ENCODE data around the gene PTBP1.

The PTBP1 gene

GRCh38 chr19:803686-804418 lies 6.6 kb downstream of the PTBP1 start:
- no peak for DNase-seq (ENCODE audit: low read depth)
- no peak overlapping the region for H3K4me3 ChIP-seq (ENCODE audit: low read depth, low read length)
- in situ Hi-C loops (cut with HindIII; ENCODE audit: low sequenced_read_pairs), result no loop called here
- no peak for TF ChIP-seq CTCF (IDR thresholded peaks at IDR 0.05; ENCODE audit: low read depth, low read length, missing control alignments)

DNA sequence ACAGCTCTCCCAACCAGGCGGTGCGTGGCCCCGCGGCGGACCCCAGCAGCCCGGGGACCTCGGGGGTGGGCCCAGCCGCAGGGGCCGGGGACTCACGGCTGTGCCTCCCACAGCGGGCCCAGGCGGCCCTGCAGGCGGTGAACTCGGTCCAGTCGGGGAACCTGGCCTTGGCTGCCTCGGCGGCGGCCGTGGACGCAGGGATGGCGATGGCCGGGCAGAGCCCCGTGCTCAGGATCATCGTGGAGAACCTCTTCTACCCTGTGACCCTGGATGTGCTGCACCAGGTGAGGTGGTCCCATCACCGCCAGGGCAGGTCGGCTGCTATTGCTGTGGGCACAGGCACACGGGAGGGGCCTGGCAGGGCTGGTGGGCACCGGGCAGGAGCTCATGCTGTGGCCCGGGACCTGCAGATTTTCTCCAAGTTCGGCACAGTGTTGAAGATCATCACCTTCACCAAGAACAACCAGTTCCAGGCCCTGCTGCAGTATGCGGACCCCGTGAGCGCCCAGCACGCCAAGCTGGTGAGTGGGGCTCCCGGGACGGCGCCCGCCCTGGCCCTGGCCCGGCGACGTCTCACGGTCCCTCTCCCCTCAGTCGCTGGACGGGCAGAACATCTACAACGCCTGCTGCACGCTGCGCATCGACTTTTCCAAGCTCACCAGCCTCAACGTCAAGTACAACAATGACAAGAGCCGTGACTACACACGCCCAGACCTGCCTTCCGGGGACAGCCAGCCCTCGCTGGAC lies 7.3 kb downstream of the PTBP1 start:
- no peak for DNase-seq (ENCODE audit: low read depth)
- in situ Hi-C loops (cut with HindIII; ENCODE audit: low sequenced_read_pairs), result no loop called here
- no peak overlapping the region for H3K4me3 ChIP-seq (ENCODE audit: low read depth, low read length)
- no peak for TF ChIP-seq CTCF (IDR thresholded peaks at IDR 0.05; ENCODE audit: low read depth, low read length, missing control alignments)

DNA sequence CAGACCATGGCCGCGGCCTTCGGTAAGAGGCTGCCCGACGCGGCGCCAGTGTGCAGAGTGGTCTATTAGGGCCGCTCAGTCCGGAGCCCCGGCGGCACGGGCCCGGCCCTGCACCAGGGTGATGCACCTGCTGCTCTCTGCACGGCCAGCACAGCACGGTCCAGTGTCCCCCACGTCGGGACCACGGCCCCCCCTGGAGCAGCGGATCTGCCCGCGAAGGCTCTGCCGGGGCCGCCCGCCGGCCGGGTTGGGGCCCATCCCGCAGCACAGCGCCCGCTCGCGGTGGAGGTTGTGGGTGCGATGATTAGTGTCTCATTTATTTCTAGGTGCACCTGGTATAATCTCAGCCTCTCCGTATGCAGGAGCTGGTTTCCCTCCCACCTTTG lies 7.9 kb downstream of the PTBP1 start:
- no peak for DNase-seq (ENCODE audit: low read depth)
- in situ Hi-C loops (cut with HindIII; ENCODE audit: low sequenced_read_pairs), result no loop called here
- TF ChIP-seq CTCF (IDR thresholded peaks at IDR 0.05; ENCODE audit: low read depth, low read length, missing control alignments), result no peak
- H3K4me3 ChIP-seq (ENCODE audit: low read depth, low read length), result no peak overlapping the region

- no peak for TF ChIP-seq CTCF (IDR thresholded peaks at IDR 0.05; ENCODE audit: low read depth, low read length, missing control alignments)
- no peak for DNase-seq (ENCODE audit: low read depth)
- no peak overlapping the region for H3K4me3 ChIP-seq (ENCODE audit: low read depth, low read length)
- in situ Hi-C loops (cut with HindIII; ENCODE audit: low sequenced_read_pairs), result no loop called here
Observed at GRCh38 chr19:805600-806550, 8.6 kb downstream of the PTBP1 start.

DNA sequence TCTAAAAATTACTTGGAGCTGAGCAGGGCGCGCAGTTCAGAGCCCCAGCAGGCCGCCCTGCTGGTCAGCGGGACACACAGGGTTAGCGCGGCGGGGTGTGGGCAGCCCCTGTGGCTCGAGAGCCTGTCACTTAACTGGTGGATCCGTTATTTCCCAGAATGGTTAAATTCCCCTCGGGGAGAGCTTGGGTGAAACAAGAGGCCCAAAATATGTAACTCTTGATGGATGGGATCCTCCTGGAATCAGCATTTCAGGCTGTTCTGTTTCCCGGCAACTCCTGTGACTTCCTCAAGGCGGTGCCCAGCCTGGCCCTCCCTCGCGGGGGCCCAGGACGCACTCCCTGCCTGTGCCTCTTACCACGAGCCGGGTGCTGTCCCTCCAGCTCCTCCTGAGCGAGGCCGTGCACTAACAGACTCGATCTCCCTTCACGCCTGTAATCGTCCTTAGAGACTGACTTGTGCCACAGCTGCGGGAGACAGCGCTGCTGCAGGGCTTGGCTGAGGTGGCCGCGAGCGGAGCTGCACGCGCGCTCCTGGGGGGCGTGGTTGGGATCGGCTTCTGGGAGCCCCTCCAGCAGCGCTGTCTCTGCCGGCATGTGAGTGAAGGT lies 9.7 kb downstream of the PTBP1 start:
- no peak for DNase-seq (ENCODE audit: low read depth)
- no peak overlapping the region for H3K4me3 ChIP-seq (ENCODE audit: low read depth, low read length)
- TF ChIP-seq CTCF (IDR thresholded peaks at IDR 0.05; ENCODE audit: low read depth, low read length, missing control alignments), result no peak
- in situ Hi-C loops (cut with HindIII; ENCODE audit: low sequenced_read_pairs), result no loop called here

All from astrocyte of the cerebellum (primary cell).